Measurements from ENCODE around the gene GAS2L1. TPM values are rescaled to one million over a fixed set of nuclear protein-coding genes. Genes with fewer than 3 reads are reported as not detected.

GAS2L1 gene
- total RNA-seq, 3 donors from 2014 or later: 12.2 to 19.3 (median 15.7) TPM

- peaks cover 28% of the 10 kb centered on the region for H3K36me3 ChIP-seq
- intact Hi-C loops (cut with DNase I; ENCODE audit: low total_unique reads): no loop called here
- TF ChIP-seq CTCF (IDR thresholded peaks at IDR 0.05) (no peak), POLR2AphosphoS5 (IDR thresholded peaks at IDR 0.05) (no peak), POLR2A (IDR thresholded peaks at IDR 0.05) (no peak)
- H3K9me3 ChIP-seq: no peaks in the 10 kb centered on the region
- H3K27ac ChIP-seq: no peak overlapping the region
- H3K4me1 ChIP-seq: peaks cover 5 to 7% of the 10 kb centered on the region in 2 donors
- H3K4me3 ChIP-seq: no peak overlapping the region
- no peaks in the 10 kb centered on the region for H3K27me3 ChIP-seq
- no peak for DNase-seq (ENCODE audit: low spot score in 2 of 2)
Measured at GRCh38 chr22:29300807-29301601, 5.4 kb upstream of the GAS2L1 start.

- peak overlapping the region; percentile 54 to 64 for H3K27ac ChIP-seq
- no peaks in the 10 kb centered on the region for H3K27me3 ChIP-seq
- intact Hi-C loops (cut with DNase I; ENCODE audit: low total_unique reads): no loop called here
- no peak for TF ChIP-seq CTCF (IDR thresholded peaks at IDR 0.05)
- no peak for TF ChIP-seq POLR2AphosphoS5 (IDR thresholded peaks at IDR 0.05)
- TF ChIP-seq POLR2A (IDR thresholded peaks at IDR 0.05): no peak
- H3K4me3 ChIP-seq: no peak overlapping the region
- no peaks in the 10 kb centered on the region for H3K9me3 ChIP-seq
- peaks cover 7 to 8% of the 10 kb centered on the region in 2 donors for H3K4me1 ChIP-seq
- DNase-seq (ENCODE audit: low spot score in 2 of 2): no peak
- peaks cover 22% of the 10 kb centered on the region for H3K36me3 ChIP-seq
Measured at GRCh38 chr22:29301716-29302401, 4.6 kb upstream of the GAS2L1 start.

GRCh38 chr22:29302402-29302680, 4.1 kb upstream of the GAS2L1 start:
- Histone ChIP-seq H3K9me3 (no peaks in the 10 kb centered on the region), H3K36me3 (peaks cover 17% of the 10 kb centered on the region), H3K27ac (peak overlapping the region; percentile 54 to 64), H3K4me3 (no peak overlapping the region), H3K27me3 (no peaks in the 10 kb centered on the region), H3K4me1 (peaks cover 7 to 8% of the 10 kb centered on the region in 2 donors)
- intact Hi-C loops (cut with DNase I; ENCODE audit: low total_unique reads): no loop called here
- no peak for TF ChIP-seq POLR2AphosphoS5 (IDR thresholded peaks at IDR 0.05)
- TF ChIP-seq POLR2A (IDR thresholded peaks at IDR 0.05): no peak
- no peak for TF ChIP-seq CTCF (IDR thresholded peaks at IDR 0.05)
- DNase-seq (ENCODE audit: low spot score in 2 of 2): no peak

- intact Hi-C loops (cut with DNase I; ENCODE audit: low total_unique reads): no loop called here
- no peaks in the 10 kb centered on the region for H3K9me3 ChIP-seq
- no peaks in the 10 kb centered on the region for H3K27me3 ChIP-seq
- DNase-seq (ENCODE audit: low spot score in 2 of 2): no peak
- no peak overlapping the region for H3K4me3 ChIP-seq
- TF ChIP-seq POLR2AphosphoS5 (IDR thresholded peaks at IDR 0.05) (no peak), POLR2A (IDR thresholded peaks at IDR 0.05) (no peak), CTCF (IDR thresholded peaks at IDR 0.05) (no peak)
- H3K27ac ChIP-seq: peak overlapping the region; percentile 54 to 64
- H3K4me1 ChIP-seq: peaks cover 8 to 10% of the 10 kb centered on the region in 2 donors
- H3K36me3 ChIP-seq: peaks cover 11% of the 10 kb centered on the region
Measured at GRCh38 chr22:29302681-29303465, 3.6 kb upstream of the GAS2L1 start.
